Spleen (tissue), 11 donors: ENCODE measurements around the gene GPR142. TPM values are rescaled to one million over a fixed set of nuclear protein-coding genes. Genes with fewer than 3 reads are reported as not detected.

Source experiments
- DNase-seq: peaks from one replicate; pipeline ENCODE4 v3.0.0-alpha.2; 2020
- H3K27ac ChIP-seq, 8 donors: fragments of 200-600 bp; sonication (generic) in 7 of 8; 1 replicate in 4 of 8; 2 replicates in 4 of 8; pipeline versions ENCODE4 v1.5.0 to v1.8.0; 2016 to 2021; ENCODE audit warnings: inconsistent platforms in 4 of 8, mild to moderate bottlenecking in 4 of 8, moderate library complexity in 1 of 8
- H3K27me3 ChIP-seq, 7 donors: fragments of 200-600 bp; sonication (generic) in 6 of 7; replicated peaks in 1 of 7; 1 replicate in 4 of 7; 2 replicates in 3 of 7; pipeline versions ENCODE4 v1.5.0 to v1.8.0; 2016 to 2021; ENCODE audit warnings: inconsistent platforms in 3 of 7, mild to moderate bottlenecking in 1 of 7
- H3K36me3 ChIP-seq, 6 donors: fragments of 200-600 bp; sonication (generic) in 5 of 6; 1 replicate in 4 of 6; 2 replicates in 2 of 6; pipeline versions ENCODE4 v1.5.0 to v1.8.0; 2016 to 2021; ENCODE audit warnings: inconsistent platforms in 2 of 6
- H3K4me1 ChIP-seq, 6 donors: fragments of 200-600 bp; sonication (generic) in 5 of 6; 1 replicate in 3 of 6; 2 replicates in 3 of 6; pipeline versions ENCODE4 v1.5.0 to v1.8.0; 2016 to 2021; ENCODE audit warnings: inconsistent platforms in 3 of 6
- H3K4me3 ChIP-seq, 8 donors: fragments of 200-600 bp; sonication (generic) in 7 of 8; 1 replicate in 4 of 8; 2 replicates in 4 of 8; pipeline versions ENCODE4 v1.5.0 to v1.8.0; 2016 to 2021; ENCODE audit warnings: inconsistent platforms in 4 of 8, mild to moderate bottlenecking in 4 of 8, moderate library complexity in 2 of 8
- H3K9me3 ChIP-seq, 8 donors: fragments of 200-600 bp; sonication (generic) in 7 of 8; 1 replicate in 4 of 8; 2 replicates in 4 of 8; pipeline versions ENCODE4 v1.5.0 to v1.8.0; 2016 to 2021; ENCODE audit warnings: inconsistent platforms in 4 of 8
- POLR2A ChIP-seq, 3 donors: fragments of 450-650 bp; IDR thresholded peaks; one replicate each; pipeline ENCODE4 v1.5.1; 2017; ENCODE audit warnings: antibody characterized with exemption in 3 of 3, mild to moderate bottlenecking in 1 of 3
- POLR2AphosphoS5 ChIP-seq, 3 donors: sonication (generic); formaldehyde crosslinking; IDR thresholded peaks; one replicate each; pipeline ENCODE4 v1.5.1; 2017; ENCODE audit warnings: antibody characterized with exemption in 3 of 3
- WGBS, 5 donors: extraction: QIAGEN DNeasy Blood & Tissue Kit in 3 of 5; methylation state at CpG; one replicate each; pipeline versions ENCODE4 v1.1.5 to v1.1.7; 2013 to 2018; 5-methylcytosine and 5-hydroxymethylcytosine counted together
- intact Hi-C: fragments of 100-400 bp; cut with DNase I; formaldehyde crosslinking; loops from one replicate; pipeline ENCODE4 v1.15.0; 2023; ENCODE audit warnings: low total_unique reads
- polyA plus RNA-seq, 3 donors: library from polyadenylated mRNA; stranded (reverse); fragments of 200-250 nt; gene quantifications; one replicate each; pipeline ENCODE4 v1.2.1, GENCODE V29; 2013
- total RNA-seq, 7 donors: library from RNA; depleted of rRNA in 3 of 7; stranded (reverse); fragments of >200 nt in 3 of 7; fragmentation: NEBNext Ultra II Directional in 4 of 7; extraction: Animal tissue kit (Norgen Biotek cat#: 25700) in 4 of 7; gene quantifications; one replicate each; pipeline versions ENCODE4 v1.1.0 to v1.2.1, GENCODE V29; 2016 to 2021
- TF ChIP-seq, protein P1 (sequence below), 11 experiments: fragments of 200-600 bp in 7 of 11; fragments of 450-650 bp in 4 of 11; sonication (generic) in 4 of 11; IDR thresholded peaks in 8 of 11; conservative IDR thresholded peaks in 3 of 11; 1 replicate in 7 of 11; 2 replicates in 4 of 11; pipeline versions ENCODE4 v1.4.0 to v1.8.0; 2016 to 2021; ENCODE audit warnings: antibody characterized with exemption in 11 of 11, inconsistent platforms in 4 of 11, mild to moderate bottlenecking in 1 of 11
- donor health status: healthy with polysubstance abuse.
- donor health status: DM: no; HTN: no; CAD: no; lungs with moderate emphysema.
- donor health status: DM: no; HTN: no; CAD: no.
- donor health status: Bipolar disorder and iron deficiency.
- donor health status: healthy.
- donor health status: DM: no; HTN: no; CAD: no.
- donor health status: DM: yes; HTN: yes; CAD: no.

GPR142 gene
- total and polyA plus RNA-seq, 10 donors: 0.09 to 3.1 (median 1.7) TPM

DNA sequence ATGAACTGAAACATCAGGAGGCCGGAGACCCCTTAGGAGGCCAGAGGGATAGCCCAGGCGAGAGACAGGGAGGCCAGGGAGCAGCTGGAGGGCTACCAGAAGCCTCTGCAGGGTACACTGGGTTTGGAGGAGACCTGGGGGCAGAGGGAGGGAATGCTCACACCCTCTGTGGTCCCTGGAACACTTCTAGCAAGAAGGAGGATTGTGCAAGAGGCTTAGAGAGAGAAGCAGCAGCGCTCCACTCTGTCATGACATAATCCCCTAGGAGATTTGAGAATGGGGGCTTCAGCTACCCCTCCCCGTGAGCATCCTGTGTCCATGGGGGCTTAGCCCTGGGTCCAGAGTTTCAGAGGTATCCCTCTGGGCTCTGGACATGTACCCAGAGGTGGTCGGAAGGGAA is 15.8 kb downstream of the GPR142 start:
- H3K27me3 ChIP-seq: peaks cover 0 to 14% (median 0%) of the 10 kb centered on the region in 7 donors
- no peak for DNase-seq
- H3K9me3 ChIP-seq: no peaks in the 10 kb centered on the region
- H3K4me3 ChIP-seq: no peak overlapping the region
- WGBS, 5 donors: 85 to 92% (median 86%) methylated on average over 5 of the region's 5 CpGs
- peaks cover 4 to 22% (median 14%) of the 10 kb centered on the region in 6 donors for H3K4me1 ChIP-seq
- intact Hi-C loops: no loop called here
- no peaks in the 10 kb centered on the region for H3K36me3 ChIP-seq
- TF ChIP-seq POLR2AphosphoS5 (IDR thresholded peaks at IDR 0.05): no peak
- TF ChIP-seq, protein P1, sequence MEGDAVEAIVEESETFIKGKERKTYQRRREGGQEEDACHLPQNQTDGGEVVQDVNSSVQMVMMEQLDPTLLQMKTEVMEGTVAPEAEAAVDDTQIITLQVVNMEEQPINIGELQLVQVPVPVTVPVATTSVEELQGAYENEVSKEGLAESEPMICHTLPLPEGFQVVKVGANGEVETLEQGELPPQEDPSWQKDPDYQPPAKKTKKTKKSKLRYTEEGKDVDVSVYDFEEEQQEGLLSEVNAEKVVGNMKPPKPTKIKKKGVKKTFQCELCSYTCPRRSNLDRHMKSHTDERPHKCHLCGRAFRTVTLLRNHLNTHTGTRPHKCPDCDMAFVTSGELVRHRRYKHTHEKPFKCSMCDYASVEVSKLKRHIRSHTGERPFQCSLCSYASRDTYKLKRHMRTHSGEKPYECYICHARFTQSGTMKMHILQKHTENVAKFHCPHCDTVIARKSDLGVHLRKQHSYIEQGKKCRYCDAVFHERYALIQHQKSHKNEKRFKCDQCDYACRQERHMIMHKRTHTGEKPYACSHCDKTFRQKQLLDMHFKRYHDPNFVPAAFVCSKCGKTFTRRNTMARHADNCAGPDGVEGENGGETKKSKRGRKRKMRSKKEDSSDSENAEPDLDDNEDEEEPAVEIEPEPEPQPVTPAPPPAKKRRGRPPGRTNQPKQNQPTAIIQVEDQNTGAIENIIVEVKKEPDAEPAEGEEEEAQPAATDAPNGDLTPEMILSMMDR (IDR thresholded peaks at IDR 0.05 in 8 of 11, conservative IDR thresholded peaks at IDR 0.05 in 3 of 11): no peak
- no peak for TF ChIP-seq POLR2A (IDR thresholded peaks at IDR 0.05)
- H3K27ac ChIP-seq: no peak overlapping the region

DNA sequence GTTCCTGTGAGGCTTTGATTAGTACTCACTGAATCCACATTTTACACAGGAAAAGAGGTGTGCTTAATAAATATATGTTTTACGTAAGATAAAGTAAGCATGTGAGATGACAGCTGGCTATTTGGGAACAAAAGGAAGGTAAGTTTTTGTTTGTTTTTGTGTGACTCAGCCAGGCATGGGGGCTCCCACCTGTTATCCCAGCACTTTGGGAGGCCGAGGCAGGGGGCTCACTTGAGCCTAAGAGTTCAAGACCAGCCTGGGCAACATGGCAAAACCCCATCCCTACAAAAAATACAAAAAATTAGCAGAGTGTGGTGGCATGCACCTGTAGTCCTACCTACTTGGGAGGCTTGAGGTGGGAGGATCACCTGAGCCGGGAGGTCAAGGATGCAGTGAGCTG is 17.9 kb downstream of the GPR142 start:
- Histone ChIP-seq H3K27ac (no peak overlapping the region), H3K9me3 (no peaks in the 10 kb centered on the region), H3K4me1 (peaks cover 0 to 5% (median under 1%) of the 10 kb centered on the region in 6 donors), H3K27me3 (peaks cover 0 to 2% (median 0%) of the 10 kb centered on the region in 7 donors), H3K36me3 (no peaks in the 10 kb centered on the region), H3K4me3 (no peak overlapping the region)
- TF ChIP-seq POLR2AphosphoS5 (IDR thresholded peaks at IDR 0.05) (no peak), POLR2A (IDR thresholded peaks at IDR 0.05) (no peak)
- TF ChIP-seq, protein P1 (IDR thresholded peaks at IDR 0.05 in 8 of 11, conservative IDR thresholded peaks at IDR 0.05 in 3 of 11): no peak
- intact Hi-C loops: no loop called here
- no peak for DNase-seq
- WGBS, 5 donors: 78 to 92% (median 87%) methylated on average over 3 of the region's 3 CpGs

DNA sequence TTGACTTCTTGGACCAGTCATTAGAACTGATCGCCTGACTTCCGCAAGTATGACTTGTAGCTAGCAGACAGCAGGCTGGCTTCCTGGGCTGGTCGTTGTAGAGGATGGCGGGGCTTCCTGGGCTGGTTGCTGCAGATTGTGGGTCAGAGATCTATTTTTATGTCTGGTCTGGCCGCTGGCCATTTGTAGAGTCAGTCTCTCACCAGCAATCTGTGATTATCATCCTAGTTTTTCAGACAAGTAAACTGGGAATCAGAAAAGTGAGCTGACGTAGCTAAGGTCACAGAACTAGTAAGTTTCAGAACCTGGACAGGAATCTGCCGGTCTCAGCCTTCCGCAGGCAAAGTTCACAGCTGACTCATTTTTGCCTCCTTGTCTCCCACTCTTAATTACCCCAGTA is 19.1 kb downstream of the GPR142 start:
- TF ChIP-seq POLR2A (IDR thresholded peaks at IDR 0.05) (no peak), POLR2AphosphoS5 (IDR thresholded peaks at IDR 0.05) (no peak)
- TF ChIP-seq, protein P1 (IDR thresholded peaks at IDR 0.05 in 8 of 11, conservative IDR thresholded peaks at IDR 0.05 in 3 of 11): no peak
- no peak overlapping the region for H3K27ac ChIP-seq
- no peak overlapping the region for H3K4me3 ChIP-seq
- 51 to 66% (median 58%) methylated on average over 8 of the region's 8 CpGs for WGBS, 5 donors
- no peaks in the 10 kb centered on the region for H3K9me3 ChIP-seq
- H3K27me3 ChIP-seq: no peaks in the 10 kb centered on the region
- DNase-seq: no peak
- H3K36me3 ChIP-seq: no peaks in the 10 kb centered on the region
- peaks cover 0 to under 1% (median 0%) of the 10 kb centered on the region in 6 donors for H3K4me1 ChIP-seq
- intact Hi-C loops: no loop called here

DNA sequence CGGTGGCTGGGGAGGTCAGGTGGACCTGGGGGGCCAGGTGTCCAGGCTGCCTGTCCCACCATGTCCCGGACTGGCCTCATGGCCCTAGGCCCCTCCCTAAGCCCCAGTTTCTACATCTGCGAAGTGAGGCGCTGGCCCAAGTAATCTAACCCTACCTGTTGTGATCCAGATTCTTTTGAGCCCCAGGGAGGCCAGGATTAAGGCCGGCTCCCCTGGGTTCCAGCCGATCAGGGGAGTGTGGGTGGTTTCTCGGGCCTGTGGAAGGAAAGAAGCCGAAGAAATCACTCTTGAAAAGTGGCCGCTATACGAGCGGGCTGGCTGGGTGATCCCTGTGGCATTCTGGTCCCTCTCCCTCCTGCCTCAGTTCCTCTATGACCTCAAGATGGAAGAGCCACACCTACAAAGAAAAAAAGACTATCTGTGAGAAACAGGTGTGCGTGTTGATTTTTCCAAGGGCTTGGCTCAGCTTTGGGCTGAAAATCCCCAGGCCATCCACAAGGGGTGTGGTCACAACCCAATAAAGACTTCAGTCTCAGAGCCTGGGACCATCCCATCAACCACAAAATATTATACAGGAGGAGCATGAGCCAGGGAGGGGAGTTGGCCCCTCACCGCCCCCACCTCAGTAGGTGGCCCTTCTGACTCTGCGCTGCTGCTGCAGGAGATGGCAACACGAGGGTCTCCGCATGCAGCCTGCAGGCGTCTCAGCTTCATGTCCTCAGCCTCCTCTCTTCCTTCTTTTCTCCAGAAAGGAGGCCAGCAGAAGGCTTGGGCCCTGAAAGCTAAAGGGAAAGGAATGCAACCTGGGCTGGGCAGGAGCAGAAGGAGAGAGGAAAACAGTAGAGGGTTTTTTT is 20.3 kb downstream of the GPR142 start:
- intact Hi-C loops: no loop called here
- DNase-seq: no peak
- peaks cover 0 to 6% (median 0%) of the 10 kb centered on the region in 6 donors for H3K4me1 ChIP-seq
- H3K36me3 ChIP-seq: no peaks in the 10 kb centered on the region
- no peaks in the 10 kb centered on the region for H3K9me3 ChIP-seq
- H3K27me3 ChIP-seq: no peaks in the 10 kb centered on the region
- 86 to 92% (median 91%) methylated on average over 12 to 17 of the region's 17 CpGs for WGBS, 5 donors
- TF ChIP-seq, protein P1 (IDR thresholded peaks at IDR 0.05 in 8 of 11, conservative IDR thresholded peaks at IDR 0.05 in 3 of 11): no peak
- no peak for TF ChIP-seq POLR2A (IDR thresholded peaks at IDR 0.05)
- no peak for TF ChIP-seq POLR2AphosphoS5 (IDR thresholded peaks at IDR 0.05)
- no peak overlapping the region for H3K27ac ChIP-seq
- no peak overlapping the region for H3K4me3 ChIP-seq
